Activated gamma-delta T cell treated with Interleukin-2 at 50 U/mL for 16 hours (primary cell): Measurements from ENCODE around the gene RANBP3L.
"Not testable (repeated sequence)": the region's sequence is repeated elsewhere in the genome, so short reads cannot be mapped to it uniquely, and the experiment has no call there.

Experiments
- DNase-seq: peaks from one replicate; pipeline ENCODE4 v3.0.0-alpha.2; 2020

The RANBP3L gene, protein sequence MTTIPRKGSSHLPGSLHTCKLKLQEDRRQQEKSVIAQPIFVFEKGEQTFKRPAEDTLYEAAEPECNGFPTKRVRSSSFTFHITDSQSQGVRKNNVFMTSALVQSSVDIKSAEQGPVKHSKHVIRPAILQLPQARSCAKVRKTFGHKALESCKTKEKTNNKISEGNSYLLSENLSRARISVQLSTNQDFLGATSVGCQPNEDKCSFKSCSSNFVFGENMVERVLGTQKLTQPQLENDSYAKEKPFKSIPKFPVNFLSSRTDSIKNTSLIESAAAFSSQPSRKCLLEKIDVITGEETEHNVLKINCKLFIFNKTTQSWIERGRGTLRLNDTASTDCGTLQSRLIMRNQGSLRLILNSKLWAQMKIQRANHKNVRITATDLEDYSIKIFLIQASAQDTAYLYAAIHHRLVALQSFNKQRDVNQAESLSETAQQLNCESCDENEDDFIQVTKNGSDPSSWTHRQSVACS

DNA sequence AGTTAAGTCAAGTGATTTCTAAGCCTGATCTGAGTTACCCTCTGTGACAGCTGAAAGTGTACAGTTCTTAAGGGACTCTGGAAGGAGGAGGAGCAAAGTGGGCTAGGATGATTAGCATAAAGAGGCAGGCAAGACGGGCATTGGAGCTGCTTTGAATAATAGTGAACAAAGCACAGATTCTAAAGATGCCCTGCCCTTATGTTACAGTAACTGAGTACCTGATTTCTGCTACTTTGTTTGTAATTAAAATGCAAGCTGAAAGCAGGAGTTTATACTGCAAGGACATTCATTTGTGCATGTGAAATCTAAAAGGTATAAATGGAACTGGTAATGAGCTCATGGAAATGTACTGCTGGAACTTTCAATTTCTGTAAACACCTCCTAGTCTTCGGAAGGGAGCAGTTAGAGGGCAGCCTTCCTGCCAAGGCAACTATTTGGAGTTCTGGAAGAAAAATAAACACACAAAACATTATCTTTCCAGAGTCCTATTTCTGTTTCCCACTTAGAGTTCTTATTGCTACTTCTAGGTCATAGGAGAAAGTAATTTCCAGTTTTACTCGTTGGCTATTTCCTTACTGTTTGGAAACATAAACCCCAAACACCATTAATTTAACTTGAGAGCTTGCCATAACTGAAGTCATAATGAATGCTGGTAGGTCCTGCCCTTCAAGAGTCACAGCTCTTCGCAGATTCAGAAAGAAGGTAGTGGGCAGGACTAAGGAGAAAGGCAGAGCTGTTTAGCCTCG lies at the start of gene RANBP3L:
Gene RANBP3L, minus strand, starts transcription at position 45 of the 746 bp plus-strand sequence. CDS start 486 bp downstream, outside the sequence.
- no peak for DNase-seq

- no peak for DNase-seq
Measured at GRCh38 chr5:36346896-36347690, 45.4 kb upstream of the RANBP3L start.

DNA sequence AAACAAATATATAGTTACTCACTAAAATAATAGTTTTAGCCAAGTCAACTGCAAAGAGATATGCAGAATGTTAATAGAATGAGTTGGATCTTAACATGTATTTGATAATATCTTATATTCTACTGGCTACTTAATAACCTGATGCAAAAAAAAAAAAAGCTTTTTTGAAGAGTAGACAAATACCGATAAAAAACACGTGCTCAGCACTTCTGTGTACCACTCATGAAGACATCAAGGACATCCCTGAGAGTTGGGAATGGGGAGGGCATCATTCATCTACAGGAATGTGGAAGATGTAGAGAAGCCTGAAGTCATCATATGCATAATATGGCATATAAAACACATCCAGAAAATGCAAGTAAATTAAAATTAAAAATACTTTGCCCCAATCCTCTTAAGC lies 43.2 kb upstream of the RANBP3L start:
- no peak for DNase-seq

DNA sequence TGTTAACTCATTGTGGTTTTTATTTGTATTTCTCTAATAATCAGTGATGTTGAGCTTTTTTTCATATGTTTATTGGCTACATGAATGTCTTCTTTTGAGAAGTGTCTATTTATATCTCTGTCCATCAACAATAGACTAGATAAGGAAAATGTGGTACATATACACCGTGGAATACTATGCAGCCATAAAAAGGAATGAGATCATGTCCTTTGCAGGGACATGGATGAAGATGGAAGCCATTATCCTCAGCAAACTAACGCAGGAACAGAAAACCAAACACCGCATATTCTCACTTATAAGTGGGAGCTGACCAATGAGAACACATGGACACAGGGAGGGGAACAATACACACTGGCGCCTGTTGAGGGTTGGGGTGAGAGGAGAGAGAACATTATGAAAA lies 40.0 kb upstream of the RANBP3L start:
- DNase-seq = not testable (repeated sequence)

GRCh38 chr5:36337597-36337996 lies 35.9 kb upstream of the RANBP3L start:
- DNase-seq = no peak

- DNase-seq = no peak
Measured at GRCh38 chr5:36334315-36334714, 32.6 kb upstream of the RANBP3L start.

GRCh38 chr5:36332720-36333119 lies 31.0 kb upstream of the RANBP3L start:
- not testable (repeated sequence) for DNase-seq

GRCh38 chr5:36325196-36325595 lies 23.5 kb upstream of the RANBP3L start:
- no peak for DNase-seq

GRCh38 chr5:36323926-36324781 lies 22.5 kb upstream of the RANBP3L start:
- DNase-seq = no peak

GRCh38 chr5:36312953-36313672 lies 11.4 kb upstream of the RANBP3L start:
- no peak for DNase-seq

DNA sequence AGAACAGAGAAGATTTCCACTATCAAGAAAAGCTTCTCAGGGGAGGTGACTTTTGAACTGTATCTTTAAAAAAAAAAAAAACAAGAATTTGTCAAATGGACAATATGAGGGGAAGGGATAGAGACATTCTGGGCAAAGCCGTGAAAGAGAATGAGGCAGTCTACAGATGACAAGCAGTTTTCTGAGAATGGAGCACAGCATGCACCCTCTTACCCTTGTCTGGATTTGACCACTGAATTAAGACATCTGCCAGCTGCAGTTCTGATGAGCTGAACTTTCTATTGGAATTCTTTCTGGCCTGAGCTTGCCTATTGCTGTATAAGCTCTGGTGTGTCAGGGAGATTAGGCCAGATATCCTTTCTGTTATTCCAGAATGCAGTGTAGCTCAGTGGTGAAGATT lies 10.3 kb upstream of the RANBP3L start:
- no peak for DNase-seq

GRCh38 chr5:36310138-36310537 lies 8.4 kb upstream of the RANBP3L start:
- no peak for DNase-seq

GRCh38 chr5:36305571-36306326 lies 4.0 kb upstream of the RANBP3L start:
- DNase-seq = no peak

DNA sequence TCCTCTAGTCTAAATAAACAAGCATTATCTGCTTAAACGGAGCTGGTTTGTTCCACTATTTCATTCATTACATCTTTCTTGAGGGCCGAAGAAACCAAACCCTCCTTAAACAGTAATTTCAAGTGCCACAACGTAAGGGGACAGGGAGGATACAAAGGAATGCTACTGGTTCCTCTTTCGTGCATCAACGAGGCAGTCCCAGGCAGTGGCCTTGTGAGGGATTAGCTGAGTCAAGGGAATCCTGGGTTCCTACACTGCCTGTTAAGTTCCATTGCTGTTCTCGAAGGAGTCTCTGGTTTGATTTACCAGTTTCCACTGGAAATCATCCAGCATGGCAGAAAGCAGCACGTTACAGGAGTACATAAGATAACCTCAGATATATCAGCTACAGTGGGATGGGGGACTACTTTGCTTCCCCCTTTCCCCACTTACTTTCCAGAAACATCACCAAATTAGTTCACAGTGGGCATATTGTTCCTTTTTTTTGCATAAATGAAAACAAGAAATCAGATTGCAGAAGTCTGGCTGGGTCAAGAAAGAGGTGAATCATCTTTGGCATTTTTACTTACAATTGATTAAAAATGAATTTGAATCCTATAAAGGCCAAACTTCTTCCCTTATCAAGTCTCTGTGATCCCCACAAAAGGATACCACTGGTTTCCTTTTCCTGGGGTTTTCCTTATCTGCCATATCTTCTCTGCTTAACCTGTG lies 2.5 kb upstream of the RANBP3L start:
- DNase-seq = no peak

- DNase-seq = no peak
Measured at GRCh38 chr5:36300927-36301540, 668 bp downstream of the RANBP3L start.

DNA sequence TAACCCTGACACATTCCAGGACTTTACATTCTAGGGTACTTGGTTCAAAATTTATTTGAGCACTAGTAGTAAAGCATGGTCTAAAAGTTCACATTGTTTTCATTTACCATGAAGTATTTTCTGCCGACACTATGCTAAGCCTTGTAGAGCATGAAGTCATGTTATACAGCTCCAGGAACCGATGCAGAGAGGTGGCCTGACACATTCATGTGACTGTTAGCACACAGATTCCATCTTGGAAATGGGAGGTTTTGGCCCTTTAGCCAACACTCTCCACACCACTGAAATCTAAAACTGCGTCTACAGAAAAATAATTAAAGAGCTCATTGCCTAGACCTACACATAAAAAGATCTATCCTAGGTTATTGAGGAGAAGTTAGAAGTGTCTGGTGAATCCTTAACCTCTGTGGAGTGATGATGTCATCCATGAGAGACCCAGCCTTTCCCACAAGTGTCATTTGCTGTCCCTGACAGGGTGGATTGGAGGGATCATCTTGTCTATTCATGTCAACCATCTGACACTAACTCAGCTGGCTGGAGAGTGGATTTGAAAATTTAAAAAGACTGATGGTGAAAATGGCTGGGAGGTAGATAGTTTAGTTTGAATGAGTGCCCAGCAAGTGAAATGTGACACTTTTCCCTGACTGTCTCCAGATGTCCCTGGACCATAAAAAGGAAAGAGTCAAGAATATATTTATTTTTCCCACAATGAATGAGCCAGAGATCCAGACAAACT lies 1.3 kb downstream of the RANBP3L start:
- no peak for DNase-seq

GRCh38 chr5:36298552-36298951 lies 3.1 kb downstream of the RANBP3L start:
- no peak for DNase-seq

DNA sequence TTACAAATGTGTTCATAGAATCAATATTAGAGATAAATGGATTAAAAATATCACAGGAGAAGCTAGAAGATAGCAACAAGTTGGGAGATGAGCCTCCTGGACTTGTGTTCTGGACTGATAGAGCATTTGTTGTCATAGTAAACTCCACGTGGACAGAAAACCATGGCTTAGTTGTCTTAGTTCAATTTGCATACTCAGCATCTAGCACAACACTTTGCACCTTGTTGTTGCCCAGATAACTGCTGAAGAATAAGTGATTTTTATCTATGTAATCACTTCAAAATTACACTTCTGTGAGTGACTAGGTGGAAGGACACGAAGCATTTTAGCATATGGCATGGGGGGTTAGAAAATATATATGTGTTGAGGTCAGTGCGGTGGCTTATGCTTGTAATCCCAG lies 4.0 kb downstream of the RANBP3L start:
- no peak for DNase-seq
